Ascending aorta (tissue), 2 donors: Measurements from ENCODE around the gene FAIM. TPM values are rescaled to one million over a fixed set of nuclear protein-coding genes. Genes with fewer than 3 reads are reported as not detected.
A peak's percentile ranks its signal among the peaks of the same experiment; 100 is the strongest.
"Not testable (repeated sequence)": the region's sequence is repeated elsewhere in the genome, so short reads cannot be mapped to it uniquely, and the experiment has no call there.

Experiments used
- DNase-seq, 2 donors: peaks; one replicate each; pipeline ENCODE4 v3.0.0-alpha.2; 2019; ENCODE audit warnings: low spot score in 2 of 2
- H3K27ac ChIP-seq, 2 donors: fragments of 200-600 bp; sonication (generic); one replicate each; pipeline ENCODE4 v1.5.1; 2016 to 2017; ENCODE audit warnings: mild to moderate bottlenecking in 1 of 2
- H3K27me3 ChIP-seq: fragments of 200-600 bp; sonication (generic); one replicate; pipeline ENCODE4 v1.5.1; 2017
- H3K36me3 ChIP-seq, 2 donors: fragments of 200-600 bp; sonication (generic); one replicate each; pipeline ENCODE4 v1.5.1; 2016
- H3K4me1 ChIP-seq, 2 donors: fragments of 200-600 bp; sonication (generic); one replicate each; pipeline ENCODE4 v1.5.1; 2016 to 2017; ENCODE audit warnings: mild to moderate bottlenecking in 1 of 2
- H3K4me3 ChIP-seq, 2 donors: fragments of 200-600 bp; sonication (generic); one replicate each; pipeline ENCODE4 v1.5.1; 2016 to 2017; ENCODE audit warnings: mild to moderate bottlenecking in 1 of 2
- H3K9me3 ChIP-seq, 2 donors: fragments of 200-600 bp; sonication (generic); one replicate each; pipeline ENCODE4 v1.5.1; 2016
- CTCF ChIP-seq, 3 experiments: fragments of 200-600 bp in 2 of 3; fragments of 450-650 bp in 1 of 3; sonication (generic) in 2 of 3; IDR thresholded peaks; one replicate each; pipeline ENCODE4 v1.5.1; 2016 to 2019; ENCODE audit warnings: antibody characterized with exemption in 3 of 3, mild to moderate bottlenecking in 1 of 3, moderate library complexity in 1 of 3
- intact Hi-C: fragments of 100-400 bp; cut with DNase I; formaldehyde crosslinking; loops from one replicate; pipeline ENCODE4 v1.15.1; 2023
- total RNA-seq: library from RNA; depleted of rRNA; stranded (reverse); fragments of >200 nt; gene quantifications from one replicate; pipeline ENCODE4 v1.1.0, GENCODE V29; 2016

Gene FAIM
- total RNA-seq, 1 donor from 2014 or later = 13.5 TPM

DNA sequence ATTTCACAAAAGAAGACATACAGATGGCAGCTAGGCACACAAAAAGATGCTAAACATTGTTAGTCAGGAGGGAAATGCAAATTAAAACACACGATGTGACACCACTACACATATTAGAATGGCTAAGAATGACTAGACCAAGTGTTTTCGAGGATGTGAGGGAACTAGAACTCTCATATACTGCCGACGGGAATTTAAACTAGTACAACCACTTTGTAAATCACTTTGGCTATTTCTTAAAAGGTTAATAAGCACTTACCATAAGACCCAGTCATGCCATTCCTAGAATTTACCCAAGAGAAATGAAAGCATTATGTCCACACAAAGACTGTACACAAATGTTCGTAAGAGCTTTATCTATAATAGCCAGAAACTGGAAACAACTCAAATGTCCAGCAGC is 20.1 kb upstream of the FAIM start:
- Histone ChIP-seq H3K27ac (no peak overlapping the region), H3K4me3 (no peak overlapping the region), H3K36me3 (no peaks in the 10 kb centered on the region), H3K27me3 (no peaks in the 10 kb centered on the region), H3K9me3 (no peaks in the 10 kb centered on the region), H3K4me1 (peaks cover 0 to 4% of the 10 kb centered on the region in 2 donors)
- TF ChIP-seq CTCF (IDR thresholded peaks at IDR 0.05) = no peak
- DNase-seq = no peak
- intact Hi-C loops = no loop called here

- Histone ChIP-seq H3K36me3 (no peaks in the 10 kb centered on the region), H3K27me3 (no peaks in the 10 kb centered on the region), H3K9me3 (no peaks in the 10 kb centered on the region), H3K4me3 (no peak overlapping the region), H3K27ac (no peak overlapping the region), H3K4me1 (peaks cover 0 to 5% of the 10 kb centered on the region in 2 donors)
- no peak for DNase-seq
- TF ChIP-seq CTCF (IDR thresholded peaks at IDR 0.05) = no peak
- intact Hi-C loops = loop anchor here (5.0 to 10.0 kb wide), 6 partner anchors 103 to 1083 kb away; partner anchors contain the start of genes ARMC8, ESYT3, MRAS and MRPS22
Measured at GRCh38 chr3:138591392-138591791, 17.2 kb upstream of the FAIM start.

- Histone ChIP-seq H3K4me3 (peak overlapping the region; percentile 63 to 91), H3K36me3 (no peaks in the 10 kb centered on the region), H3K27ac (peak overlapping the region; percentile 88 to 94), H3K9me3 (no peaks in the 10 kb centered on the region), H3K27me3 (no peaks in the 10 kb centered on the region), H3K4me1 (peaks cover 0 to 5% of the 10 kb centered on the region in 2 donors)
- DNase-seq = no peak
- TF ChIP-seq CTCF (IDR thresholded peaks at IDR 0.05) = no peak
- intact Hi-C loops = loop anchor here (1.0 to 10.0 kb wide), 10 partner anchors 15 to 1081 kb away; partner anchors contain the start of genes ARMC8, COPB2, ESYT3 and FAIM
Measured at GRCh38 chr3:138593488-138594149, 15.0 kb upstream of the FAIM start.

- intact Hi-C loops = loop anchor here (1.0 to 10.0 kb wide), 10 partner anchors 14 to 1080 kb away; partner anchors contain the start of genes ARMC8, COPB2, ESYT3 and FAIM
- peak; percentile 85 to 97 for DNase-seq
- Histone ChIP-seq H3K36me3 (no peaks in the 10 kb centered on the region), H3K4me1 (peaks cover 0 to 5% of the 10 kb centered on the region in 2 donors), H3K9me3 (no peaks in the 10 kb centered on the region), H3K27ac (peak within 1 kb of the TSS; percentile 88 to 94), H3K4me3 (peak within 1 kb of the TSS; percentile 63 to 91), H3K27me3 (no peaks in the 10 kb centered on the region)
- TF ChIP-seq CTCF (IDR thresholded peaks at IDR 0.05) = peak; percentile 87 to 93 (median 91)
Measured at GRCh38 chr3:138594150-138594934, 14.2 kb upstream of the FAIM start, which contains the start of gene CEP70. Gene CEP70, minus strand, starts transcription at chr3:138594260. Its CDS starts 21,333 bp downstream, at chr3:138572927.

DNA sequence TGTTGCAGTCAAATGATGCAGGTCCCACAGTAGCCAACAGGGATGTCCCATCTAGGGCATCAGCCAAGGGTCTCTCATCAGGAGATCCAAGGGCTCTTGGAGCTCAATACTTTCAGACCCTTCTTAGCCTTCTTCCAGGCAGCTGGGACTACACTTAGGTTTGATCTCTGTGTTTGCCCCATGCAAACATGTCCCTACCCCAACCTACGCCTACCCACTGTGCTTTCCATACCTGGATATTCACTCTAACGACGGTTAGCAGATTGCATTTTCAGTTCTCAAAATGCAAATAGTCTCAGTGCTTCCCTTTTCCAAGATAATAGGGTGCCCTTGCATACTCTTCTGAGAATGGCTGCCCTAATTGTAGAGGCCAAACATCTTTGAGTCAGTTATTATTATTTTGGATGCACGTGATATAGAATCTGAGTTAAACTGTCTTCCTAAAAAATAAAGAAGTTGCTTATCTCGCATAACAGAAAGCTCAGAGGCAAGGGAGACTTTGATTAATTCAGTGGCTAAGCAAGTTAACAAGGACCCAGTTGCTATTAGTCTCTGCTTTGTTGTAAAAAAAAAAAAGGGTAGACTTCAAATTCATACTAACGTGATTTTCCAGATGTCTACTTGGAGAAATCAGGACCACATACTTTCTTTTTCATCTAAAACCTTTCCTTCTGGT is 13.5 kb upstream of the FAIM start:
- Histone ChIP-seq H3K27ac (peak overlapping the region; percentile 88 to 94), H3K4me3 (peak overlapping the region; percentile 63 to 91), H3K27me3 (no peaks in the 10 kb centered on the region), H3K9me3 (no peaks in the 10 kb centered on the region), H3K36me3 (no peaks in the 10 kb centered on the region), H3K4me1 (peaks cover 0 to 5% of the 10 kb centered on the region in 2 donors)
- TF ChIP-seq CTCF (IDR thresholded peaks at IDR 0.05) = no peak
- no peak for DNase-seq
- intact Hi-C loops = loop anchor here (1.0 to 10.0 kb wide), 10 partner anchors 13 to 1080 kb away; partner anchors contain the start of genes ARMC8, COPB2, ESYT3 and FAIM

DNA sequence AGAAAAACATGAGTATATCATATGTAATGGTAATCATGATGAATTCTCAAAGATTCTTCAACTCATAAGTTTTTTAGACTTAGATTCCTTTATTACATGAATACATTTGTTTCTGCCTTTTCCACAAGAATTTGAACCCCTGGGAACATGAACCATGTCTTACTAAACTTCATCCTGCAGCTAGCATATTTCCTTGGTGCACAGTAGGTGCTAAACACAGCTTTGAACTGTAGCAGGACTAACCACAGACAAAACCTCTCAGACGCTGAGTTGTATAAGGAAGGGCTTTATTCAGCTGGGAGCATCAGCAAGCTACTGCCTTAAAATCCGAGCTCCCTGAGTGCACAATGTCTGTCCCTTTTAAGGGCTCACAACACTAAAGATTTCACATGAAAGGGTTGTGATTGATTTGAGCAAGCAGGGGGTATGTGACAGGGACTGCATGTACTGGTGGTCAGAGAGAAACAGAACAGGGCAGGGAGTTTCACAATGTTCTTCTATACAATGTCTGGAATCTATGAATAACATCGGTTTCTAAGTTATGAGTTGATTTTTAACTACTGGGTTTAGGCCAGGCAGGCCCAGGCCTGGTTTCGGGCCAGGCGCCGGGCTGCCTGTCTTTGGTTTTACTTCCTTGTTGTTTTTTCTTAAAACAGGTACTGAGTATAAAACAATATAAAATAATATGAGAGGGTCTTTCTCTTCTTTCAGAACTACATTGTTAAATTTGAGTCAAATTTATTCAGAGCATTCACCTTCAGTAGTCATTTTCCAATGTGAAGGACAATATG is 11.2 kb upstream of the FAIM start:
- H3K36me3 ChIP-seq, H3K9me3 ChIP-seq, H3K4me3 ChIP-seq, DNase-seq, H3K4me1 ChIP-seq, H3K27ac ChIP-seq, H3K27me3 ChIP-seq: not testable (repeated sequence)
- intact Hi-C loops = loop anchor here (10.0 kb wide), 3 partner anchors 97 to 1077 kb away; partner anchors contain the start of genes ESYT3 and NMNAT3
